ENCODE results near the gene MESP2. TPM values are rescaled to one million over a fixed set of nuclear protein-coding genes. Genes with fewer than 3 reads are reported as not detected.

MESP2 gene
- total and polyA plus RNA-seq, 9 donors: 0.11 to 0.89 (median 0.40) TPM

DNA sequence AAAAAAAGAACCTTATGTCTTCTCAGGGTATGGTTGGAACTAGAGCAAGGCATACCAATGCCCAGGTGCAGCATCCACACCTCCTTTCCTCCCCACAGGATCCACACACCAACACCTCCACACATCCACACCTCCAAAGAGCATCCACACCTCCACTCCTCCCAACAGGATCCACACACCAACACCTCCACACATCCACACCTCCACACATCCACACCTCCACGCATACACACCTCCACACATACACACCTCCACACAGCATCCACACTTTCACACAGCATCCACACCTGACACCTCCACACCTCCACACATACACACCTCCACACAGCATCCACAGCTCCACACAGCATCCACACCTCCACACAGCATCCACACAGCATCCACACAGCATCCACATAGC is 30.4 kb upstream of the MESP2 start:
- 20% methylated on average over 1 of the region's 1 CpG for WGBS (ENCODE audit: insufficient coverage)
- Histone ChIP-seq H3K9me3 (replicated peaks; ENCODE audit: control insufficient read depth, low read depth, low read length) (no peaks in the 10 kb centered on the region), H3K27me3 (ENCODE audit: control insufficient read depth, insufficient read depth, low read length) (peaks cover 51% of the 10 kb centered on the region), H3K4me3 (ENCODE audit: low read length) (no peak overlapping the region), H3K27ac (ENCODE audit: low read length) (no peak overlapping the region), H3K4me1 (ENCODE audit: control insufficient read depth, insufficient read depth, low read length) (peaks cover 6% of the 10 kb centered on the region), H3K36me3 (ENCODE audit: control insufficient read depth, insufficient read depth, low read length) (no peaks in the 10 kb centered on the region)
- DNase-seq: no peak

DNA sequence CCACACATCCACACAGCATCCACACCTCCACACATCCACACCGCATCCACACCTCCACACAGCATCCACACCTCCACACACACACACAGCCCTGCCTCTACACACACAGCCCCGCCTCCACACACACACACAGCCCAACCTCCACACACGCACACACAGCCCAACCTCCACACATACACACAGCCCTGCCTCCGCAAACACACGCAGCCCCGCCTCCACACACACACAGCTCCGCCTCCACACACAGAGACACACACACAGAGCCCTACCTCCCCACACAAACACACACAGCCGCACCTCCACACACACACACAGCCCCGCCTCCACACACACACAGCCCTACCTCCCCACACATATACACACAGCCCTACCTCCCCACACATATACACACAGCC is 29.7 kb upstream of the MESP2 start:
- Histone ChIP-seq H3K27ac (ENCODE audit: low read length) (no peak overlapping the region), H3K27me3 (ENCODE audit: control insufficient read depth, insufficient read depth, low read length) (peaks cover 53% of the 10 kb centered on the region), H3K9me3 (replicated peaks; ENCODE audit: control insufficient read depth, low read depth, low read length) (no peaks in the 10 kb centered on the region), H3K36me3 (ENCODE audit: control insufficient read depth, insufficient read depth, low read length) (no peaks in the 10 kb centered on the region), H3K4me3 (ENCODE audit: low read length) (no peak overlapping the region), H3K4me1 (ENCODE audit: control insufficient read depth, insufficient read depth, low read length) (peaks cover 9% of the 10 kb centered on the region)
- 66% methylated on average over 9 of the region's 9 CpGs for WGBS (ENCODE audit: insufficient coverage)
- DNase-seq: no peak

DNA sequence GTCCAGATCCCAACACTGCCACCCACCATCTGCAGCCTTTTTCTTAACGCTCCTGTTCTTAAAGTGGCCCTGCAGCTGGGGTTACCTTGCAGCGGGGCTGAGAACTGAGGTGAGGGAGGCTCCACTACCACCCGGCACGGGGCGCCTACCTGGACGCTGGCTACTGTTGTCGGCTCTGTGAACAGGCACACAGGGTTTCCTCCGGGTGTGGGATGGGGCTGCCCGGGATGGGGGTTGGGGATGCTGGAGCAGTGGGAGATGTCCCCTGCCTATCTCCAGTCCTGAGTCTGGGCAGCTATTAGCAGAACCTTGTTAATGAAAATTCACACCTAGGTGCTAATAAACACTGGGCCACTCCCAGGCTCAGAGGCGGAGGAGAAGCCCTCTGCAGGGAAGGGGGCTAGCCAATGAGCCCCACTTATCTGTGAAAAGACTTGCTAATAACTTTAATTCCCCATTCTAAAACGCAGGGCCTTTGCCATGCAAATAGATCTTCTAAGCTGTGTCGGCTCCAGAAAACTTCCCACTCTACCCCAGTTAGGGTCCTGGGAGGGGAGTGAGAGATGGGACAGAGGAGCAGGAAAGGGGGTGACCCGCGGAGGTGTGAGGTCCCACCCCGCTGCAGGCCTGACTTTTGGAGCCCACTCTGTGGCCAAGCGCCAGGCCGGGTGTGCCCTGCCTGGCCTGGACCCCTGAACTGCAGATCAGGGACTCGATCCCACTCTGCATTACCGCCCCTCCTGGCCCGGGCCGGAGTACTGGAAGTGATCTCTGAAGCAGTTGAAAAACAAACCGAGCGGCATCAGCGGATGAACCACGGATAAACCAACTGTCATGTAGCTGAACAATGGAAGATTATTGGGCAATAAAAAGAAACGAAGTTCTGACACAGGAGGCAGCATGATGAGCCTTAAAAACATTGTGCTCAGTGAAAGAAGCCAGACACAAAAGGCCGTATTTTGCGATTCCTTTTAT is 28.1 kb upstream of the MESP2 start:
- H3K36me3 ChIP-seq (ENCODE audit: control insufficient read depth, insufficient read depth, low read length): no peaks in the 10 kb centered on the region
- no peak overlapping the region for H3K4me3 ChIP-seq (ENCODE audit: low read length)
- H3K4me1 ChIP-seq (ENCODE audit: control insufficient read depth, insufficient read depth, low read length): peaks cover 10% of the 10 kb centered on the region
- H3K9me3 ChIP-seq (replicated peaks; ENCODE audit: control insufficient read depth, low read depth, low read length): no peaks in the 10 kb centered on the region
- no peak overlapping the region for H3K27ac ChIP-seq (ENCODE audit: low read length)
- no peak for DNase-seq
- H3K27me3 ChIP-seq (ENCODE audit: control insufficient read depth, insufficient read depth, low read length): peaks cover 58% of the 10 kb centered on the region
- 21% methylated on average over 25 of the region's 28 CpGs for WGBS (ENCODE audit: insufficient coverage)

DNA sequence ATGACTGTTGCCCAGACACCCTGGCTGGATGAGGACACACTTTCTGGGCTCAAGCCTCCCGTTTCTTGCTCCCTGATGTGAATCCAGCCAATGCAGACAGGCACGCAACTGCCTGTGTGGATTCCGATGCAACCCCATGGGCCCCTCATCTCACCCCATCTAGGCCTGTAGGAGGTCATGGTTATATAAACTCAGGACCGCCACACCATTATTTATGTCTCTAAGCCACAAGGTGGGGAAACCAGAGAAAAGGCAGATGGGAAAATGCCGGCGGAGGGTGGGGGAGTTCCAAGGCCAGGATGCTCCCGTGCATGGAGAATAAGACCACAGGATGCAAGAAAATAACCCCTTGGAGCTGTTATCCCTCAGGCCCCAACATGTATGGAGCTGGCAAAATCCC is 27.1 kb upstream of the MESP2 start:
- H3K9me3 ChIP-seq (replicated peaks; ENCODE audit: control insufficient read depth, low read depth, low read length): no peaks in the 10 kb centered on the region
- WGBS (ENCODE audit: insufficient coverage): 52% methylated on average over 6 of the region's 7 CpGs
- DNase-seq: no peak
- H3K36me3 ChIP-seq (ENCODE audit: control insufficient read depth, insufficient read depth, low read length): no peaks in the 10 kb centered on the region
- H3K27ac ChIP-seq (ENCODE audit: low read length): no peak overlapping the region
- H3K4me3 ChIP-seq (ENCODE audit: low read length): no peak overlapping the region
- H3K27me3 ChIP-seq (ENCODE audit: control insufficient read depth, insufficient read depth, low read length): peaks cover 58% of the 10 kb centered on the region
- H3K4me1 ChIP-seq (ENCODE audit: control insufficient read depth, insufficient read depth, low read length): peaks cover 10% of the 10 kb centered on the region

DNA sequence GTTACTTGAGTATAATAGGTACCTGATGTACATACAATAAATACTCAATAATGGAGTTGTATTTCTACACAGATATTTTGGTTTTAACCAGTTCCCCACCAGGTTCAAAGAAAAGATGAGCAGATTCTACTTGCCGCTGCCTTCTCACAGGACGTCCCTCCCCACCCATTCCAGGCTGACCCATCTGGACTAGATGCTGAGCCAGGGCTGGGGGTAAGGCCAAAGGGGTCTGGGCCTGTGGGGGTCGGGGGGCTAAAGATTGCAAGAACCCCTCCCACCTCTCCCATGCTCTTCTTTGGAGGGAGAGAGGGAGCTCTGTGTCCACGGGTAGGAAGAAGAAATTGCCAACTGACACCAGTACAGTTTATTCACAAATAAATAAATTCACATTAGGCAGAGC is 26.6 kb upstream of the MESP2 start:
- H3K4me3 ChIP-seq (ENCODE audit: low read length): no peak overlapping the region
- no peak overlapping the region for H3K27ac ChIP-seq (ENCODE audit: low read length)
- no CpG with 5 or more reads among the region's 4 CpGs for WGBS (ENCODE audit: insufficient coverage)
- H3K36me3 ChIP-seq (ENCODE audit: control insufficient read depth, insufficient read depth, low read length): no peaks in the 10 kb centered on the region
- no peak for DNase-seq
- peaks cover 58% of the 10 kb centered on the region for H3K27me3 ChIP-seq (ENCODE audit: control insufficient read depth, insufficient read depth, low read length)
- H3K4me1 ChIP-seq (ENCODE audit: control insufficient read depth, insufficient read depth, low read length): peaks cover 10% of the 10 kb centered on the region
- H3K9me3 ChIP-seq (replicated peaks; ENCODE audit: control insufficient read depth, low read depth, low read length): no peaks in the 10 kb centered on the region

DNA sequence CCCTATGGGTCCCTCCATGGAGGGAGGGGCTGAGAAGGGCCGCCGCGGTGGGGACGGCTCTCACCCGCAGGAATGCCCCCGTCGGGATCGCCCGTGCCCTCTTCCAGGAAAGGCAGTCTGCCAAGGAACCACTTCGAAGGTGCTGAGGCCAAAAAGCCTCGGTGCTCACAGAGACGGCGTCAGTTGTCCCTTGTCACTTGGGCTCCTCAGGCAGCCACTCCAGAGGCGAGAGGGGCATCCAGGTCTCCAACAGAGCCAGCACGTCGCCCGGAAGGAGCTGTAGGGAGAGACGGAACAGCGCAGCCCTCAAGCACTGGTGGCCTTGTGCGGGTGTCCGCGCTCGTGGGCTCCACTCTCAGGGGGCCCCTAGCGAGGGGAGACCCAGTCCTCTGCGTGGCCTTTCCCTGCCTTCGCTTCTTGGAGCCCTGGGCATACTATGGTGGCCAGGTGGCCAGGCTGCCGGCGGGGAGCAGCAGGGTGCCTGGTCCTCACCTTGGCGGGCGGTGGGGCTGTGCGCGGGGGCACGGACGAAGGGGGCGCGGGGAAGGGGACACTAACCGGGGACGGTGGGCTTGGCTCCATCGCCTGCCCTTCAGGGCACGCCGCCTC is 26.1 kb upstream of the MESP2 start:
- no peak for DNase-seq
- Histone ChIP-seq H3K4me3 (ENCODE audit: low read length) (peak overlapping the region; percentile 37), H3K27ac (ENCODE audit: low read length) (no peak overlapping the region), H3K9me3 (replicated peaks; ENCODE audit: control insufficient read depth, low read depth, low read length) (no peaks in the 10 kb centered on the region), H3K4me1 (ENCODE audit: control insufficient read depth, insufficient read depth, low read length) (peaks cover 10% of the 10 kb centered on the region), H3K27me3 (ENCODE audit: control insufficient read depth, insufficient read depth, low read length) (peaks cover 55% of the 10 kb centered on the region), H3K36me3 (ENCODE audit: control insufficient read depth, insufficient read depth, low read length) (no peaks in the 10 kb centered on the region)
- 2% methylated on average over 41 of the region's 41 CpGs for WGBS (ENCODE audit: insufficient coverage)

- DNase-seq: peak; percentile 96
- H3K27me3 ChIP-seq (ENCODE audit: control insufficient read depth, insufficient read depth, low read length): peaks cover 48% of the 10 kb centered on the region
- H3K36me3 ChIP-seq (ENCODE audit: control insufficient read depth, insufficient read depth, low read length): no peaks in the 10 kb centered on the region
- H3K4me3 ChIP-seq (ENCODE audit: low read length): peak within 1 kb of the TSS; percentile 47
- H3K27ac ChIP-seq (ENCODE audit: low read length): no peak within 1 kb of the TSS
- WGBS (ENCODE audit: insufficient coverage): 1% methylated on average over 114 of the region's 114 CpGs
- peaks cover 10% of the 10 kb centered on the region for H3K4me1 ChIP-seq (ENCODE audit: control insufficient read depth, insufficient read depth, low read length)
- H3K9me3 ChIP-seq (replicated peaks; ENCODE audit: control insufficient read depth, low read depth, low read length): no peaks in the 10 kb centered on the region
These were observed 25.3 kb upstream of the MESP2 start, which contains the start of gene MESP1 for GRCh38 chr15:89750560-89751542. MESP1 (minus strand) TSS chr15:89751249; CDS start chr15:89751231, 18 bp downstream.

GRCh38 chr15:89751748-89752147 is 24.4 kb upstream of the MESP2 start:
- H3K36me3 ChIP-seq (ENCODE audit: control insufficient read depth, insufficient read depth, low read length): no peaks in the 10 kb centered on the region
- H3K4me3 ChIP-seq (ENCODE audit: low read length): no peak overlapping the region
- peaks cover 39% of the 10 kb centered on the region for H3K27me3 ChIP-seq (ENCODE audit: control insufficient read depth, insufficient read depth, low read length)
- peaks cover 10% of the 10 kb centered on the region for H3K4me1 ChIP-seq (ENCODE audit: control insufficient read depth, insufficient read depth, low read length)
- H3K27ac ChIP-seq (ENCODE audit: low read length): no peak overlapping the region
- WGBS (ENCODE audit: insufficient coverage): 100% methylated on average over 1 of the region's 5 CpGs
- no peaks in the 10 kb centered on the region for H3K9me3 ChIP-seq (replicated peaks; ENCODE audit: control insufficient read depth, low read depth, low read length)
- DNase-seq: no peak

DNA sequence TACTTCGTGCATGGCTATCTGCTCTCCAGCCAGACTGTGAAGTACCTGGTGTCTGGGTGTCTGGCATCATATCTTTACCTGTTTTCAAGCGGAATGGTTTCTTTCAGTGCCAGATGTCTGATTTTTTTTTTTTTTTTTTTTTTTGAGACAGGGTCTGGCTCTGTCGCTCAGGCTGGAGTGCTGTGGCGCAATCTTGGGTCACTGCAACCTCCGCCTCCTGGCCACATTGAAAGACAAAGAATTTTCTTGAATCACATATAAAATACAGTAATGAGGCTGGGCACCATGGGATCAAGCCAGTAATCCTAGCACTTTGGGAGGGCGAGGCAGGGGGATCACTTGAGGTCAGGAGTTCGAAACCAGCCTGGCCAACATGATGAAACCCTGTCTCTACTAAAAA is 22.3 kb upstream of the MESP2 start:
- WGBS (ENCODE audit: insufficient coverage): no CpG with 5 or more reads among the region's 7 CpGs
- Histone ChIP-seq H3K4me1 (ENCODE audit: control insufficient read depth, insufficient read depth, low read length) (peaks cover 10% of the 10 kb centered on the region), H3K4me3 (ENCODE audit: low read length) (no peak overlapping the region), H3K9me3 (replicated peaks; ENCODE audit: control insufficient read depth, low read depth, low read length) (no peaks in the 10 kb centered on the region), H3K27me3 (ENCODE audit: control insufficient read depth, insufficient read depth, low read length) (peaks cover 21% of the 10 kb centered on the region), H3K27ac (ENCODE audit: low read length) (no peak overlapping the region), H3K36me3 (ENCODE audit: control insufficient read depth, insufficient read depth, low read length) (no peaks in the 10 kb centered on the region)
- DNase-seq: no peak

Measured in muscle of leg (tissue), 11 donors.